GM13977 (cell line): ENCODE data around the gene SMARCA4.

ENCODE experiments used
- DNase-seq: peaks from one replicate; pipeline ENCODE4 v3.0.0; 2012; ENCODE audit warnings: low spot score
- in situ Hi-C: fragments of 300-500 bp; cut with MboI; formaldehyde crosslinking; loops from one replicate; pipeline ENCODE4 v1.12.0; 2022; ENCODE audit warnings: low sequenced_read_pairs, low pct_unique_long_range_greater_than_20kb, mixed read lengths, inconsistent platforms; ENCODE audit not compliant: unreplicated experiment
- TF ChIP-seq, protein P1 (sequence below): IDR thresholded peaks from 2 replicates; pipeline ENCODE4 v1.5.1; 2012; ENCODE audit warnings: mild to moderate bottlenecking, control low read depth; ENCODE audit not compliant: insufficient read depth; ENCODE audit errors: extremely low read depth, missing control alignments

The SMARCA4 gene

DNA sequence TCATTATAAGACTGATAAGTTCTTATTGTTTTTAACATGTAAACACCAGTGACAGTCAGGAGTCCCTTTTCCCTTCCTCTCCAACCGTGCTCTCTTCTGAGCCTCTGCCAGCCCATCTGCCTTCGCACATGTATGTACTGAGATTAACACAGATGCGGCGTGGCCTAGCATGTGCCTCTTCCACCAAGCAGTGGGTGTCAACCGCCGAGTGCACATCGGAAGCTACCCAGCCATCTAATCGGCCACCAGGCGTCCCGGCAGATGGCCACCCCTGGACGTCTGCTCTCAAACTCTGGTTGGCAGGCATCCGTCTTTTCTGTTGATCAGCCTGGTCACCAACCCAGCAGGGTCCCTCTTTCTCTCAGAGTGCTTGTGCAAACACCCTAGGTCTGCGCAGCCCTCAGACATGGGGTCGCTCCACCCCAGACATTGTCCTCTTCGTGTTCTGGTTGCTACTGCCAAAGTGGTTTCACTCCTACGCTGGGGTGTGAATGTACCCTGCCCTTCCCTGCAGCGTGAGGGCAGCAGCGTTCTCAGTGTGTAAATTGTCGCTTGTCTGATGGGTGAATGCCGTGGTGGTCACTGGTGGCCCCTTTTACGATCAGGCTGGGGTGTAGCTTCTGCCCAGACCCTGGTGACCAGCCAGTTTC is 70.7 kb downstream of the SMARCA4 start:
- DNase-seq, result no peak
- TF ChIP-seq, protein P1, sequence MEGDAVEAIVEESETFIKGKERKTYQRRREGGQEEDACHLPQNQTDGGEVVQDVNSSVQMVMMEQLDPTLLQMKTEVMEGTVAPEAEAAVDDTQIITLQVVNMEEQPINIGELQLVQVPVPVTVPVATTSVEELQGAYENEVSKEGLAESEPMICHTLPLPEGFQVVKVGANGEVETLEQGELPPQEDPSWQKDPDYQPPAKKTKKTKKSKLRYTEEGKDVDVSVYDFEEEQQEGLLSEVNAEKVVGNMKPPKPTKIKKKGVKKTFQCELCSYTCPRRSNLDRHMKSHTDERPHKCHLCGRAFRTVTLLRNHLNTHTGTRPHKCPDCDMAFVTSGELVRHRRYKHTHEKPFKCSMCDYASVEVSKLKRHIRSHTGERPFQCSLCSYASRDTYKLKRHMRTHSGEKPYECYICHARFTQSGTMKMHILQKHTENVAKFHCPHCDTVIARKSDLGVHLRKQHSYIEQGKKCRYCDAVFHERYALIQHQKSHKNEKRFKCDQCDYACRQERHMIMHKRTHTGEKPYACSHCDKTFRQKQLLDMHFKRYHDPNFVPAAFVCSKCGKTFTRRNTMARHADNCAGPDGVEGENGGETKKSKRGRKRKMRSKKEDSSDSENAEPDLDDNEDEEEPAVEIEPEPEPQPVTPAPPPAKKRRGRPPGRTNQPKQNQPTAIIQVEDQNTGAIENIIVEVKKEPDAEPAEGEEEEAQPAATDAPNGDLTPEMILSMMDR, result no peak
- in situ Hi-C loops, result loop anchor here (10.0 kb wide), 1 partner anchor 93 kb away; no protein-coding TSS in a partner anchor

DNA sequence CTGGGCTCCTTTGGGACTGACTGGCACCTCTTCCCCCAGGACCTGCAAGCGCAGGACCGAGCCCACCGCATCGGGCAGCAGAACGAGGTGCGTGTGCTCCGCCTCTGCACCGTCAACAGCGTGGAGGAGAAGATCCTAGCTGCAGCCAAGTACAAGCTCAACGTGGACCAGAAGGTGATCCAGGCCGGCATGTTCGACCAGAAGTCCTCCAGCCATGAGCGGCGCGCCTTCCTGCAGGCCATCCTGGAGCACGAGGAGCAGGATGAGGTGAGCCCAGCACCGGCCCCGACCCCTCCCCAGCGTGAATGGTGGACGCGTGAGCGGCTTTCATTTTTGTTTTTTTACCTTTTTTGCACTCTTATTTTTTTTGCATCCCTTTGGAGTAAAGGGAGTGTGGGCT is 72.4 kb downstream of the SMARCA4 start:
- TF ChIP-seq, protein P1, result no peak
- no peak for DNase-seq
- in situ Hi-C loops, result loop anchor here (10.0 kb wide), 1 partner anchor 92 kb away; no protein-coding TSS in a partner anchor

DNA sequence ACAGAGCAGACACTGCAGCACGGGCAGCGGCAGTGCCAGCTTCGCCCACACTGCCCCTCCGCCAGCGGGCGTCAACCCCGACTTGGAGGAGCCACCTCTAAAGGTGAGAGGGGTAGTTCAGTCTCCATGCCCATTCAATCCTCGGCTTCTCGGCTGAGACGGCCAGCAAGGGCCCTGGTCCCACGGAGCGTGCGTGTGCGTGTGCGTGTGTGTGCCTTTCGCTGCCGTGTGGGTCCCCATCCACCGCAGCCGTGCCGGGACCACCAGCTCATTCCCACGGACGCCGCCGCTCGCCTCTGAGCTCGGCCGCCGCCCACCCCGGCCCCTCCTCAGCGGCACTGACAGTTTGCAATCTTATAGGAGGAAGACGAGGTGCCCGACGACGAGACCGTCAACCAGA is 72.9 kb downstream of the SMARCA4 start:
- DNase-seq, result no peak
- TF ChIP-seq, protein P1, result no peak
- in situ Hi-C loops, result loop anchor here (10.0 kb wide), 1 partner anchor 91 kb away; no protein-coding TSS in a partner anchor

DNA sequence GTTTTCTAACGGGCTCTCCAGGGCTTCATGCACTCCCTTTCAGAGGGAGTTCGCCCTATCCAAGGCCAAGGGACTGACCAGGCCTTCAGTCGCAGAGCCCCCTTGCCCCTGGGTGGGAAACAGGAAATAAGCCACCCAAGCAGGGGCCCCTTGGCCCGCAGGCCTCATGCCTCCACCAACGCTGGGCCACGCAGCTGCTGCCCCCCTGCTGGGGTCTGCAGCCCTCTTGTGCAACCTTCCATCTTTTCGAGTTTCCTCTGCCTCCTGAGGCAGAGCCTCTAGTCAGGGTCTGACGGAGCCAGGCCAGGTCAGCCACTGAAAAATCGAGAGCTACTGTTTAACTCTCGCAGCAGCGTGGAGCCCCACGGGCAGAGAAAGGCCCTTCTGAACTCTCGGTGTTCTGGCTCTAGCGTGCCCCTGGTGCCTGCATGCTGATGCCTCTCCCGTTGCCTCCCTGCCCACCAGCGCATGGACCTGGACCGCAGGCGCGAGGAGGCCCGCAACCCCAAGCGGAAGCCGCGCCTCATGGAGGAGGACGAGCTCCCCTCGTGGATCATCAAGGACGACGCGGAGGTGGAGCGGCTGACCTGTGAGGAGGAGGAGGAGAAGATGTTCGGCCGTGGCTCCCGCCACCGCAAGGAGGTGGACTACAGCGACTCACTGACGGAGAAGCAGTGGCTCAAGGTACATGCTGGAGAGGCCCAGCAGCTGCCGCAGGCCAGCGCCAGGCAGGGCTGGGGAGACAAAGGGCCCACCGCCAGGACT is 73.8 kb downstream of the SMARCA4 start:
- in situ Hi-C loops, result loop anchor here (10.0 kb wide), 1 partner anchor 90 kb away; no protein-coding TSS in a partner anchor
- TF ChIP-seq, protein P1, result no peak

DNA sequence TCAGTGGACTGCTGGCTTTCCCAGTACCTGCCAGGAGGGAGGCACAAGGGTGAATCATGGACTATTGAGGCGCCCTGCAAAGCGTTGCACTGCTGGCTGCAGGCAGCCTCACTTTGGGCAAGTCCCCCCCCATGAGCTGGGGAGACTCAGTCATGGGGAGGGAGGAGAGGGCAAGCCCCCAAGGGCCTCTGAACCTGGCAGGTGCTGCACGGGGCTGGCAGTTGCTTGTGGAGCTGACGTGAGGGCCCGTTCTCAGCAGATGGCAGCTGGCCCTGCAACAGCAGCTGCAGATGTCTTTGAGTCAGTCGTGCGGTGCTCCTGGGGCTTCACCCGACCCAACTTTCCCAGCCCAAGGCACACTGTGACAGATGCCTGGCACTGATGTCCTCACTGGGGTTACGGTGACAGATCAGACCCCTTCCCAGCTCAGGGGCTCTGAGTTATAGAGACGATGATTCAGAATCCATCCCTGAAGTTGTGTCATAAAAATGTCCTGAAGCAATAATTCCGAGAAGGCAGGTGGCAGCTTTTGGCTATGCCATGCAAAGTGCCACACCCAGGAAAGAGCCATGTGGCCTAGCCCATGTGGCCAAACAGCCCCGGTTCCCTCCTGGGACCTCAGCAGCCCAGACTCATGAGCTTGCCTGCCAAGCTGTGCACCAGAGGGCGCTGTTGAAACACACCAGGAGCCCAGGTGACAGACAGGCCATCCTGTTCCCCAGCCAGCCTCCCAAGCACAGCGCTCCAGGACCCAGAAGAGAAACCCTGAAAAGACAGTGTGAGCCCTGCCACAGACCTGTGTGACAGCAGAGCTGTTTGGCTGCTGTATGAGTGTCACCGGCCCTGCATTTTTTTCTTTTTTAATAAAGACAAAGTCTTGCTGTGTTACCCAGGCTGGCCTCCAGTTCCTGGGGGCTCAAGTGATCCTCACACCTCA is 74.9 kb downstream of the SMARCA4 start:
- DNase-seq, result peak; percentile 93
- in situ Hi-C loops, result loop anchor here (10.0 kb wide), 1 partner anchor 89 kb away; no protein-coding TSS in a partner anchor
- TF ChIP-seq, protein P1, result peak; percentile 95

More for the DNA sequence above, 73.8 kb downstream of the SMARCA4 start:
- no peak for DNase-seq

DNA sequence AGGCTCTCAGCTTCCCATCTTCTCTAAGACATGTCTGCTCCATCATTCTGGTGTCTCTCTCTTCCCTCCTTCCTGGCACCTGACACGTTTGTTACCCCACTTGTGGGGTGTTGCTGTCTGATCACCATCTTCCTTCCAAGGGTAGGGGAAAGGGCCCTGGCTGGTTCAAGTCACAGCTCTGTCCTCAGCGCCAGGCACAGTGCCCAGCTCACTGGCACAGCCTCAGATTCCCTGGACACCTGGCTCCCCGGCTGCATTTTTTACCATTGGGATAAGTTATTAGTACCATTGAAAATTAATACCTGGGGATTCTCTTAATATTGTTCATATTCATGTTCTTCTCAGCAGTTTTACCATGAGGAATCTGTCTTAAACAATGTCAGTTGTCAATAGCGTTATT is 77.7 kb downstream of the SMARCA4 start:
- DNase-seq, result no peak
- in situ Hi-C loops, result loop anchor here (10.0 kb wide), 1 partner anchor 86 kb away; no protein-coding TSS in a partner anchor
- TF ChIP-seq, protein P1, result no peak
